NCI-H2029 (cell line): Measurements from ENCODE around the gene APMAP.
"Not testable (repeated sequence)": the region's sequence is repeated elsewhere in the genome, so short reads cannot be mapped to it uniquely, and the experiment has no call there.

Experiments used
- DNase-seq: peaks from one replicate; lab custom pipeline; 2025; lab: John Stamatoyannopoulos, UW

The APMAP gene

DNA sequence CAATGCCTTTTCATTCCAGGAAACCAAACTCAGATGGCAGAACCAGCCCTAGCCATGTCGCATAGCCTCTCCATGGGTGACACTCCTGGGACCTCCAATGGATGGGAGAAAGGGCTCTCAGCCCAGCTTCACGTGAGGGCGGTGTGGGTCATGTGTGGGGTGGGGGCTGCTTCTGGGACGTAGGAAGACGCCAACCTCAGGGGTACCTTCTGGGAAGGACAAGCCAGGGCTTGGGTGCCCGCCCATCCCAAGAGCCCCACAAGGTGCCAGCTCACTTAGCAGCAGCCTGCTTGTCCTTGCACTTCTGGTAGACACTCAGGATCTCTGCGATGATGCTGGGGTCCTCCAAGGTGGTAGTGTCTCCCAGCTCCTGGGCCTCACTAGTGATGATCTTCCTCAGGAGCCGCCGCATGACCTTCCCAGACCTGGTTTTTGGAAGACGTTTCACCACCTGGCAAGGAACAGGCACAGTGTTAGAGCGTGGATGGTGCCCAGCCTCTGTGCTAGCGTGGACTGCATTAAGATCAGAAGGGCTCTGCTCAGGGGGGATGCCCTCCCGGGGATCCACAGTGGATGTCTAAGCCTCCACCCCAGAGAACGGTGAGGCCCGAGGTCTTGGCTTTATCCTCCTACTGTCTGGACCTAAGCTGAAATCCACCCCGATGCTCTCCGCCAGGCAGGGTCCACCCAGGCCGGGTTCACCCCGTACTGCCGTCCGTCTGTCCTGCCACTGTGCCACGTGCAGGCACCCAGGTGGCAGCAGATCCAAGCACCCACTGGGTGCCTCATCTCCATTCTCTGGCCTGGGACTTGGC is 15.1 kb upstream of the APMAP start:
- DNase-seq = no peak

- no peak for DNase-seq
Observed at GRCh38 chr20:25006431-25007167, 14.0 kb upstream of the APMAP start.

- no peak for DNase-seq
Observed at GRCh38 chr20:25005661-25006060, 13.1 kb upstream of the APMAP start.

DNA sequence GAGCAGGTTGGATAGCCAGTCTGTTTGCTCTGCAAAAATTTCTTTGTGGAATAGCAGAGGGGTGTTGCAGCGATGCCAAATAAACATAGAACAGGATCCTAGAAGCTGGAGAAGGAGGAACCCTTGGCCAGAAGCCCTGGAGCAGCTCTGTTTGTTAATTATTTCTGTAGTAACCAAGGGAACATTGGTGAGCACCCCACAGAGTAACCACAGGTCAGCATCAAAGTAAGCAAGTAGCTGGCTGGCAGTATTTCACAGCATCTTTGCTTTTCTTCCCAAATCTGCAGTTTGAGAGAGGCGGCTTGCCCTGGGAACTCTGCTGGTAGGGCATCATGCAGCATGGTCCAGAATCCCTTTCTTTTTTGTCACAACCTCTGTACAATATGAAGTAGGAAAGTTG is 12.7 kb upstream of the APMAP start:
- DNase-seq = peak; percentile 72

DNA sequence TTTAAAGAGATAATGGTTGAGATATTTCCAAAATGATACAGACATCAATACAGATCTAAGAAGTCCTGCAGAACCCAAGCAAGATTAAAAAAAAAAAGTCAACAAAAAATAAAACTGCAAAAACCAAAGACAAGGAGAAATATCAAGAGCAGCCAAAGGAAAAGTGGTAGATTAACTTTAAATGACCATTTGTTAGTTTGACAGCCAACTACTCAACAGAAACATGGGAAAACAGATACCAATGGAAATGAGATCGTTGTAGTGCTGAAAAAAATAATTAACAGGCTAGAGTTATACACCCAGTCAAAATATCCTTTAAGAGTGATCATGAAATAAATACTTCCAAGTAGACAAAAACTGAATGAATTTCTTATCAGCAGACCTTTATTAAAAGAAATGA is 10.5 kb upstream of the APMAP start:
- no peak for DNase-seq

- DNase-seq = not testable (repeated sequence)
Observed at GRCh38 chr20:25001323-25001722, 8.8 kb upstream of the APMAP start.

- DNase-seq = peak; percentile 80
Observed at GRCh38 chr20:25000268-25000801, 7.8 kb upstream of the APMAP start.

GRCh38 chr20:24999568-24999967 is 7.0 kb upstream of the APMAP start:
- no peak for DNase-seq

DNA sequence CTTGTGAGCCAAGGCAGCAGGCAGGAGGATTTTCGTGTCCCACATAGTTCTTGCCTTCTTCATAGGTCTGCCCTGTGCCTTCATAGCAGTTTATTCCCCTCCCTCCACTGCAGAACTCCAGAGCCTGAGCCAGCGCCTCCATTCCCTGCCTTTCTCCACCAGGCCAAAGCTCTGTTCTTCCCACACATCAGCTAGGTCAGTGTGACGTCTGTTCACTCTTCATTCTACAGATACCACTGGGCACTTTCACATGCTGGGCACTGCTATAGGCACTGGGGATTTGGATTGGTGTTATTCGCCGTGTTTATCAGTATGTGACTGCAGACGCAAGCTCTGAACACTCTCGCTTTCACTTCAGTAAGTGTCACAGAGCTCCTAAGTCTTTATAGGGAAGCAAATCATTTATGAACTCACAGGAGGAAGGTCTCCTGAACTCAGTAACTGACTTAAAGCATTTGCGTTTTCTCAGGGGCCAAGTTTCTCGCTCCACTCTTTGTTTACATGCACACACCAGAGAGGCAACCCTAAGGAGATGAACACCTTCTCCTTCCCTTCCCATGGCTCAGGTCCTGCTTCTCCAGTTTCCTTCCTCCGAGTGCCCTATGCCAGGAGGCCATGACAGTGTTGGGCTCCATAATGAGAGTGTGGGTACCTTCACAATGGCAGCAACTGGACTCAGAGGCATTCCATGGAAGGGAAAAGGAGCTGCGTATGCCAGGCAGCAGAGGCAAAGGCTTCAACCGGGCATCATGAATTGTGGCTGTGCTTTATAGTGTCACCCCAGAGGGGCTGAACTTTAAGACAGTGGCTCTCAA is 6.3 kb upstream of the APMAP start:
- DNase-seq = no peak

DNA sequence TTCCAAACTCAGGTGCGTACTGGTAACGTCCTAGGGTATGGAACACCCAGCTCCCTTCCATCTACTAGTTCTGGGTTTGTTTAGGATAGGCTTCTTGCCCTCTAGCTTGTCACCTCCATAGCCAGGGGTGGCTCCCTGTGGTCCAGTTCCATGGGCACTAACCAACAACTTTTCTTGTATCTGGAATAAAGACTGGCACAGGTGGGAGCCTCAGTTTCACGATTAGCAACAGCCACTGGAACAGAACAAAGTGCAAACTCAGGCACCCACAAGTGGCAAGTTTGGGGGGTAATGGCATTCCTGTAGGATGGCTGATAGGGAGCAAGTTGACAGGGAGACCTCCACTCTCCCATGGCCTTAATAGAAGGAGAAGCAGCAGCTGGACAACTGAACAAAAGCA is 5.6 kb upstream of the APMAP start:
- DNase-seq = no peak

DNA sequence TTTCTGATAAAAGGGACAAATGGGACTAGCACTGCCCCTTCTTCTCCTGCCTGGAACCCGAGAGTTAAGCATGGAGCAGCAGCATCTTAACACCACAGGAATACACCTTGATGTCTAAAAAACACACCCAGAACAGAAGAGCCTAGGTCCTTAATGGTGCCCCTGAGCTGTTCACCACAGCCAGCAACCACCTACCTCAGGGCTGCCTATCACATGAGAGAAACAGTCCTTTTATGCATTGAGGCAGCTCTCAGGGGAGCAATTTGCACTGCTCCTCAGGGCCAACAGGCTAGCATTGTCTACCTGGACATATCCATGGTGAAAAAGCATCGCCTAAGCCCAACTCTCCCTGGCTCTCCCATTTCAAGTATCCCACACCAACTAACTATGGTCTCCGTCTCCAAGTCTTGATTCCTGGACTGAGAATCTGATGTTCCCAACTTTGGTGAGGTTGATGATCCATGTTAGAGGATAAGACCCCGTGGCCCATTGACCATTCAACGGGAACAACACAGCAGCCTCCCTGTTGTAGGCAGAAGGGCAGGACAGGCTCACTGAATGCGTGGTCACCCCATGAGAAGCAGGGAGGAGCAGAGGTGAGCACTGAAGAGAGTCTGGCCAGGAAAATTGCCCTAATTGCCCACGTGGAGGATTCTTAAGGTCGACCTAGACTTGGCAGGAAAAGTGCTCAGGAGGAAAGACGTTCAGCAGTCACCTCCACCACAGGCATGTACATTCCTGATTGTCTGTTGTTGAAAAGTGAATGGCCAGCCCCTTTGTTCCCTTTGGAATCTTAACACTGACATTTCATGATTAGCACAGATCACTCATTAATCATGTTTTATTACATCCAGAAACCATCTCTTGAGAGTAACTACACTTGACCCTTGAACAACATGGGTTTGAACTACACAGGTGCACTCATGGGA is 4.2 kb upstream of the APMAP start:
- no peak for DNase-seq

DNA sequence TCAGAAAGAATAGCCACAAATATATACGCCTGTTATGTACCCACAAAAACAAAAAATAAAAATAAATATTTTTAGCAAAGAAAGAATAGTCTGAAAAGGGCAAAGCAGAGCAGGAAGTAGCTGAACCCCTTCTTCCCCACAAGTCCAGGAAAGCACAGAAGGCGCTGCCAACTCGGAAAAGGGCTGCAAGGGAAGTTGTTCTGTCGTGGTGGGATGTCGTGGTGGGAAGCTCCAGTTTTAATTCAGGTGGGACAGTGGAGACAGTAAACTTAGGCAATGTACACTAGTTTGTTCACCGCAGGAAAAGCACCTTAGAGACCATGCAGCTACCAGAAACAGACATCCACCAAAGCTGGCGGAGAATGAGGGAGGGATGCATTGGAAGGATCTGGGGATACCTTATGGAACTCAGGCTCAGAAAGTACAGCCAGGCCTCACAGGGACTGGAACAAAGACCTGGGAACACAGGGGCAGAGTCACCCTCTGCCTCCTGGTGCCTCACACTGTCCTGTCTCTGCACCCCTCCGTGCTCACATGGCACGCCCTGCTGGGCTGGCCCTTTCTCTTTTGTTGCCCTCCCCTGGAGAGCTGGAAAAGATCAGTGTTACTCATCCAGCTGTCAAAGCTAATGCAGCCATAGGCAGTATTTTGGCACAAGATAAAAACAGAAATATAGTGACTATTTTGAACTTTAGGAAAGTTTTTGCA is 3.3 kb upstream of the APMAP start:
- DNase-seq = no peak

GRCh38 chr20:24994470-24995368 is 2.2 kb upstream of the APMAP start:
- DNase-seq = peak; percentile 74

- no peak for DNase-seq
Observed at GRCh38 chr20:24994186-24994465, 1.6 kb upstream of the APMAP start.

GRCh38 chr20:24993337-24994185 is 1.0 kb upstream of the APMAP start:
- DNase-seq = peak; percentile 77

- no peak for DNase-seq
Observed at GRCh38 chr20:24991897-24992486, 559 bp downstream of the APMAP start.

GRCh38 chr20:24990810-24991252 is 1.7 kb downstream of the APMAP start:
- peak; percentile 19 for DNase-seq

DNA sequence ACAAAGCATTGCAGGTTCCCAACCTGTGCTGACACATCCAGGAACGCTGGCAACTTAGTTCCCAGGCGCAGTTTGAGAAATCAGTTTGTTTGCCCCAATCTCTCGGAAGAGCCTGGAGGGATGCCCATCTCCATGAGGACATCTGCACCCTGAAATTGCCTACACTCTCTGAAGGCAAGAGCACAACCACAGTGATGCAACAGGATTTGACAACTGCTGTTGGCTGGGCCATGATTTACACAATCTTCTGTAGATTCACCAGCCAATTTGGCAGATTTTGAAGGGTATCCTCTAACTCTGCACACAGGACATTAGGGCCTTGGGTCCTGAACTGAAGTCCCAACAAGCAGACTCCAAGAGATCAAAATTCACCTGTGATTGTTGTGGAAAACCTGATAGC is 3.4 kb downstream of the APMAP start:
- DNase-seq = no peak
